Muscle of leg (tissue), 11 donors: ENCODE measurements around the gene POP4. TPM values are rescaled to one million over a fixed set of nuclear protein-coding genes. Genes with fewer than 3 reads are reported as not detected.
A peak's percentile ranks its signal among the peaks of the same experiment; 100 is the strongest.

Source experiments
- DNase-seq: peaks from one replicate; pipeline ENCODE4 v3.0.0; 2013
- H3K27ac ChIP-seq: one replicate; pipeline ENCODE4 v1.5.1; 2013; ENCODE audit warnings: mild to moderate bottlenecking, low read length, control low read depth
- H3K27me3 ChIP-seq: one replicate; pipeline ENCODE4 v1.6.1; 2013; ENCODE audit warnings: low read length; ENCODE audit not compliant: control insufficient read depth, insufficient read depth
- H3K36me3 ChIP-seq: one replicate; pipeline ENCODE4 v1.6.1; 2013; ENCODE audit warnings: low read length; ENCODE audit not compliant: control insufficient read depth, insufficient read depth
- H3K4me1 ChIP-seq: one replicate; pipeline ENCODE4 v1.6.1; 2013; ENCODE audit warnings: low read length; ENCODE audit not compliant: control insufficient read depth, insufficient read depth
- H3K4me3 ChIP-seq: one replicate; pipeline ENCODE4 v1.5.1; 2013; ENCODE audit warnings: low read length, control low read depth
- H3K9me3 ChIP-seq: replicated peaks from 2 replicates; pipeline ENCODE4 v1.6.1; 2013; ENCODE audit warnings: low read depth, low read length; ENCODE audit not compliant: control insufficient read depth
- WGBS: methylation state at CpG from one replicate; pipeline ENCODE4 v1.1.5; 2013; ENCODE audit warnings: missing lambda C conversion rate; ENCODE audit not compliant: insufficient coverage; 5-methylcytosine and 5-hydroxymethylcytosine counted together
- polyA plus RNA-seq, 8 donors: library from polyadenylated mRNA; unstranded; fragments of 120-200 nt; gene quantifications; one replicate each; pipeline versions ENCODE4 v1.2.1 to v1.2.3, GENCODE V29; 2013; ENCODE audit warnings: inconsistent platforms in 1 of 8, low replicate concordance in 1 of 8; ENCODE audit not compliant: insufficient read length in 8 of 8, insufficient read depth in 1 of 8
- total RNA-seq: library from RNA; stranded (reverse); fragments of 120-200 nt; gene quantifications from one replicate; pipeline ENCODE4 v1.2.4, GENCODE V29; 2013

The POP4 gene
- total and polyA plus RNA-seq, 9 donors: 40.1 to 62.7 (median 42.6) TPM

DNA sequence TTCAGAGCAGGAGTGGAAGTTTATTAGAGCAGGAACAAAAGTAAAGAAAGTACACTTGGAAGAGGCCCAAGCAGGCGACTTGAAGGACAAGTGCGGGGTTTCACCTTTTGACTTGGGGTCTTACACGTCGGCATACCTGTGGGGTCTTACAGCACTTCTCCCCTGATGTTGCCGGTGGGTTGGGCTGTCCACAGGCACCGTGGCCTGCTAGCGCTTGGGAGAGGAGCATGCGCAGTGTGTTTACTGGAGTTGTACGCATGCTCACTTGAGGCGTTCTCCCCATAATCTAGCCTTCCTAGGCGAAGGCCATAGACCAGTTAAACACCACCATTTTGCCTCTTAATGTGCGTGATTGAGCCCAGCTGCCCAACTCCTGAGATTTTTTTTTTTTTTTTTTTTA is 34.1 kb downstream of the POP4 start:
- H3K27ac ChIP-seq: no peak overlapping the region
- no peak overlapping the region for H3K4me3 ChIP-seq
- no peaks in the 10 kb centered on the region for H3K9me3 ChIP-seq
- 87% methylated on average over 8 of the region's 12 CpGs for WGBS
- peaks cover 6% of the 10 kb centered on the region for H3K4me1 ChIP-seq
- H3K36me3 ChIP-seq: no peaks in the 10 kb centered on the region
- no peak for DNase-seq
- peaks cover 6% of the 10 kb centered on the region for H3K27me3 ChIP-seq

- no peaks in the 10 kb centered on the region for H3K36me3 ChIP-seq
- no peak for DNase-seq
- H3K4me3 ChIP-seq: no peak overlapping the region
- H3K27me3 ChIP-seq: peaks cover 8% of the 10 kb centered on the region
- WGBS: 93% methylated on average over 1 of the region's 2 CpGs
- no peaks in the 10 kb centered on the region for H3K9me3 ChIP-seq
- H3K4me1 ChIP-seq: peaks cover 6% of the 10 kb centered on the region
- H3K27ac ChIP-seq: no peak overlapping the region
These were observed 35.5 kb downstream of the POP4 start for GRCh38 chr19:29641597-29641996.

- Histone ChIP-seq H3K4me1 (peaks cover 2% of the 10 kb centered on the region), H3K9me3 (no peaks in the 10 kb centered on the region), H3K27me3 (peaks cover 8% of the 10 kb centered on the region), H3K4me3 (no peak overlapping the region), H3K27ac (no peak overlapping the region), H3K36me3 (no peaks in the 10 kb centered on the region)
- DNase-seq: peak; percentile 40
- WGBS: 37% methylated on average over 4 of the region's 7 CpGs
These were observed 37.4 kb downstream of the POP4 start for GRCh38 chr19:29643361-29643935.

GRCh38 chr19:29644210-29644609 is 38.1 kb downstream of the POP4 start:
- no peak for DNase-seq
- H3K27me3 ChIP-seq: peaks cover 8% of the 10 kb centered on the region
- H3K27ac ChIP-seq: no peak overlapping the region
- 91% methylated on average over 3 of the region's 6 CpGs for WGBS
- no peaks in the 10 kb centered on the region for H3K9me3 ChIP-seq
- H3K36me3 ChIP-seq: no peaks in the 10 kb centered on the region
- H3K4me1 ChIP-seq: peaks cover 2% of the 10 kb centered on the region
- H3K4me3 ChIP-seq: no peak overlapping the region

- DNase-seq: no peak
- H3K9me3 ChIP-seq: no peaks in the 10 kb centered on the region
- WGBS: 60% methylated on average over 4 of the region's 5 CpGs
- no peaks in the 10 kb centered on the region for H3K36me3 ChIP-seq
- H3K27ac ChIP-seq: no peak overlapping the region
- no peak overlapping the region for H3K4me3 ChIP-seq
- peaks cover 2% of the 10 kb centered on the region for H3K4me1 ChIP-seq
- peaks cover 5% of the 10 kb centered on the region for H3K27me3 ChIP-seq
These were observed 39.4 kb downstream of the POP4 start for GRCh38 chr19:29645491-29645867.

DNA sequence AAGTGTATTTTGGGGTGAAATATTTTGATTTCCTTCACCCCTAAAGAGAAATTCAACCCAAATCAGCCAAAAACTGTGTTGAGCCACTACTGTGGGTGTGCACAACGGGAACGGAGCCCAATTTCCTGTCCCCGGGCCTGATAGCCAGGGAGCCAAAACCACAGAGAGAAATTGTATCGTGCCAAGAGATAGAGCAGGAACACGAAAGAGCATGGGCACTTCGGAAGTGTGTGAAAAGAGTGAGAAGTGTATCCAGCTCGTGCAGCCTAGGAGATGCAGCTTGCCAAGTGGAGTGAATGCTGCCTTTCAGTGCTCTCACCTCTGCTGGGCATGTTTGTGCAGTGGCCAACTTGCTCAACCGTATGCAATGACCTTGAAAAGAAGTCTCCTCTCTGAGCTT is 39.8 kb downstream of the POP4 start:
- H3K9me3 ChIP-seq: no peaks in the 10 kb centered on the region
- WGBS: 19% methylated on average over 8 of the region's 8 CpGs
- peaks cover 5% of the 10 kb centered on the region for H3K27me3 ChIP-seq
- no peaks in the 10 kb centered on the region for H3K36me3 ChIP-seq
- H3K4me3 ChIP-seq: no peak overlapping the region
- H3K27ac ChIP-seq: no peak overlapping the region
- peaks cover 2% of the 10 kb centered on the region for H3K4me1 ChIP-seq
- no peak for DNase-seq

DNA sequence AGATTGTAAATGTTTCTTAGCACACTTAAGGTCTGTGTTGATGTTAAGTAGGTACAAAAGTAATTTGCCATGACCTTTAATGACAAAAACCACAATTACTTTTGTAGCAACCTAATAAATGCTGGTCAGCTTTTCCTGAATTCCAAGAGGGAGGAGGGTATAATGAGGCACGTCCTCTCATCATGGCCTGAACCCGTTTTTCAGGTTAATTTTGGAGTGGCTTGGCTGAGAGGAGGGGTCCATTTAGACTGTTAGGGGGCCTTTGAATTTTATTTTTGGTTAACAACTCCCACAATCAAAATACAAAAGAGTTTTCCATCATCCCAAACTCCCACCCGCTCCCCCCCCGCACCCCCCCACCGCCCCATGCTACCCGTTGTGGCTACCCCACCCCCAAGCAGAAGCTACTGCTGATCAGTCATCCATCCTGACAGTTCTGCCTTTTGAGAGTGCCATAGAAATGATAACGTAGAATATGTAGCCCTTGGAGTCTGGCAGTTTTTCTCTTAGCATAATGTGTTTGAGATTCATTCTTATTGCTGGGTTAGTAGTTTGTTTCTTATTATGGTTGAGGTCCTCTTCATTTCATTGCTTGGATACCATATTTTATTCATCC is 44.8 kb downstream of the POP4 start:
- WGBS: no CpG with 5 or more reads among the region's 7 CpGs
- no peak overlapping the region for H3K27ac ChIP-seq
- H3K4me1 ChIP-seq: no peaks in the 10 kb centered on the region
- H3K36me3 ChIP-seq: no peaks in the 10 kb centered on the region
- H3K9me3 ChIP-seq: no peaks in the 10 kb centered on the region
- no peak for DNase-seq
- no peak overlapping the region for H3K4me3 ChIP-seq
- H3K27me3 ChIP-seq: peaks cover 4% of the 10 kb centered on the region

- WGBS: 100% methylated on average over 1 of the region's 7 CpGs
- no peak overlapping the region for H3K4me3 ChIP-seq
- no peak for DNase-seq
- H3K27me3 ChIP-seq: peaks cover 4% of the 10 kb centered on the region
- no peaks in the 10 kb centered on the region for H3K9me3 ChIP-seq
- no peaks in the 10 kb centered on the region for H3K4me1 ChIP-seq
- H3K27ac ChIP-seq: no peak overlapping the region
- no peaks in the 10 kb centered on the region for H3K36me3 ChIP-seq
These were observed 45.7 kb downstream of the POP4 start for GRCh38 chr19:29651622-29652394.

DNA sequence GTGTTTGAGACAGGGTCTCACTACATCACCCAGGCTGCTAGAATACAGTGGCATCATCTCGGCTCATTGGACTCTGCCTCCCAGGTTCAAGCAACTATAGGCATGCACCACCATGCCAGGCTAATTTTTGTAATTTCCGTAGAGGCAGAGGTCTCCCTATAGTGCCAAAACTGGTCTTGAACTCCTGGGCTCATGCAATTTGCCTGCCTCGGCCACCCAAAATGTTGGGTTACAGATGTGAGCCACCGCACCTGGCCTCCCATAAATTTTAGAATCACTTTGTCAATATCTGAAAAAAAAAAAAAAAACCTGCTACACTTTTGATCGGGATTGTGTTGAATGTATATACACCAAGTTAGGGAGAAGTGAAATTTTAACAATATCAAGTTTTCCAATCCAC is 47.3 kb downstream of the POP4 start:
- H3K9me3 ChIP-seq: no peaks in the 10 kb centered on the region
- no peak overlapping the region for H3K4me3 ChIP-seq
- peaks cover 4% of the 10 kb centered on the region for H3K27me3 ChIP-seq
- no peaks in the 10 kb centered on the region for H3K4me1 ChIP-seq
- no peak overlapping the region for H3K27ac ChIP-seq
- DNase-seq: no peak
- 100% methylated on average over 1 of the region's 5 CpGs for WGBS
- no peaks in the 10 kb centered on the region for H3K36me3 ChIP-seq

DNA sequence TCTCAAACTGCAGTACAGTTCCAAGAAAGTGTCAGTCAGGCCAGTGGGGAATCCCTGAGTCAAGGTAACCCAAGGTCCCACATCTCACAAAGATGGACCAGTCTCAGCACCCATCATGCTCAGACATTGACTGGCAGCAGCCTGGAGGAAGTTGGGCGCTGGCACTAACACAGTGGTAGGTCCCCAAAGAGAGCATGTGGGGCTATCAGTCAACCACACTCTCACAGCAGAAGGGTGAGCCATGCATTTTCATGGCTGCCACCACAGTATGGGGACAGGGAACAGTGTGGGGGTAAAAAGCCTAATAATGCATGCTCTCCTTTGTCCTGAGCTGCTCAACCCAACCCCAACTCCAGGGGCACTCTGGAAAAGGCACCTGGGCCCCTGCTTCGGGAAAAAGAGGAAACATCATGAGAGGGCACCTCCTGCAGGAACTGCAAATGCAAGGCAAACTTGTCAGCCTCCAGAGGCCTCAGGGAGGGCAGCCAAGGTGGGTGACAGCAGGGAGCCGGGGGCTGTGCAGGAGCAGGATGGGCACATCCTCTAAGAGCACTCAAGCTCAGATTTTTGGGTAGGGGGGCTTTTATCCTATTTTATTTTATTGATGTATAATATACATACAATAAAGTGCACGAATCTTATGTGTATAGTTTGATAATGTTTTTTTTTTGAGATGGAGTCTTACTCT is 49.7 kb downstream of the POP4 start:
- Histone ChIP-seq H3K27ac (no peak overlapping the region), H3K27me3 (peaks cover 4% of the 10 kb centered on the region), H3K4me1 (no peaks in the 10 kb centered on the region), H3K9me3 (no peaks in the 10 kb centered on the region), H3K36me3 (no peaks in the 10 kb centered on the region), H3K4me3 (no peak overlapping the region)
- no peak for DNase-seq
- 43% methylated on average over 1 of the region's 4 CpGs for WGBS
